Activated CD4-positive, CD25-positive, alpha-beta regulatory T cell (primary cell): ENCODE measurements around the gene MVB12B.

ENCODE experiments used
- DNase-seq, 4 experiments: peaks; one replicate each; lab custom pipeline; 2025; lab: John Stamatoyannopoulos, UW

MVB12B gene

GRCh38 chr9:126363250-126363649 lies 36.6 kb downstream of the MVB12B start:
- DNase-seq: no peak

- no peak for DNase-seq
These were observed 37.4 kb downstream of the MVB12B start for GRCh38 chr9:126363847-126364671.

- DNase-seq: no peak
These were observed 39.2 kb downstream of the MVB12B start for GRCh38 chr9:126365780-126366179.

- DNase-seq: no peak
These were observed 39.9 kb downstream of the MVB12B start for GRCh38 chr9:126366366-126367011.

GRCh38 chr9:126367139-126367538 lies 40.5 kb downstream of the MVB12B start:
- no peak for DNase-seq

- DNase-seq: no peak
These were observed 41.0 kb downstream of the MVB12B start for GRCh38 chr9:126367616-126368015.

GRCh38 chr9:126368020-126368419 lies 41.4 kb downstream of the MVB12B start:
- no peak for DNase-seq

GRCh38 chr9:126371007-126371870 lies 44.6 kb downstream of the MVB12B start:
- no peak for DNase-seq

- no peak for DNase-seq
These were observed 46.1 kb downstream of the MVB12B start for GRCh38 chr9:126372716-126373115.

- no peak for DNase-seq
These were observed 46.6 kb downstream of the MVB12B start for GRCh38 chr9:126373241-126373640.

- no peak for DNase-seq
These were observed 47.7 kb downstream of the MVB12B start for GRCh38 chr9:126374366-126374781.

- no peak for DNase-seq
These were observed 48.8 kb downstream of the MVB12B start for GRCh38 chr9:126375386-126375785.

- DNase-seq: no peak
These were observed 49.9 kb downstream of the MVB12B start for GRCh38 chr9:126376311-126377175.

- DNase-seq: no peak
These were observed 50.5 kb downstream of the MVB12B start for GRCh38 chr9:126377176-126377509.

GRCh38 chr9:126377536-126377935 lies 50.9 kb downstream of the MVB12B start:
- no peak for DNase-seq

- no peak for DNase-seq
These were observed 52.1 kb downstream of the MVB12B start for GRCh38 chr9:126378761-126379160.

GRCh38 chr9:126379661-126380360 lies 53.2 kb downstream of the MVB12B start:
- no peak for DNase-seq

- DNase-seq: no peak
These were observed 53.8 kb downstream of the MVB12B start for GRCh38 chr9:126380447-126380846.

GRCh38 chr9:126381195-126381594 lies 54.6 kb downstream of the MVB12B start:
- DNase-seq: no peak

- no peak for DNase-seq
These were observed 56.9 kb downstream of the MVB12B start for GRCh38 chr9:126383406-126384046.

GRCh38 chr9:126384926-126385325 lies 58.3 kb downstream of the MVB12B start:
- DNase-seq: no peak
